Activated T-cell treated with anti-CD3 and anti-CD28 coated beads for 1 hour (primary cell): ENCODE results near the gene HELT.
"Not testable (repeated sequence)": the region's sequence is repeated elsewhere in the genome, so short reads cannot be mapped to it uniquely, and the experiment has no call there.

Source experiments
- DNase-seq: peaks from one replicate; pipeline ENCODE4 v3.0.0-alpha.2; 2020; ENCODE audit warnings: low read depth

Gene HELT

GRCh38 chr4:185036019-185036418 lies 17.7 kb downstream of the HELT start:
- DNase-seq = no peak

- DNase-seq = no peak
Observed at GRCh38 chr4:185036842-185037241, 18.6 kb downstream of the HELT start.

GRCh38 chr4:185039508-185040273 lies 21.4 kb downstream of the HELT start:
- peak; percentile 33 for DNase-seq

GRCh38 chr4:185040523-185040922 lies 22.2 kb downstream of the HELT start:
- no peak for DNase-seq

GRCh38 chr4:185050286-185050685 lies 32.0 kb downstream of the HELT start:
- DNase-seq = not testable (repeated sequence)

GRCh38 chr4:185051283-185051682 lies 33.0 kb downstream of the HELT start:
- DNase-seq = not testable (repeated sequence)

- no peak for DNase-seq
Observed at GRCh38 chr4:185053746-185054145, 35.5 kb downstream of the HELT start.

GRCh38 chr4:185054272-185054671 lies 36.0 kb downstream of the HELT start:
- no peak for DNase-seq

- no peak for DNase-seq
Observed at GRCh38 chr4:185054886-185055285, 36.6 kb downstream of the HELT start.

GRCh38 chr4:185061610-185062009 lies 43.3 kb downstream of the HELT start:
- DNase-seq = no peak

- no peak for DNase-seq
Observed at GRCh38 chr4:185062606-185063005, 44.3 kb downstream of the HELT start.

GRCh38 chr4:185066179-185066578 lies 47.9 kb downstream of the HELT start:
- no peak for DNase-seq

- no peak for DNase-seq
Observed at GRCh38 chr4:185068837-185069236, 50.5 kb downstream of the HELT start.
